ENCODE results near the gene NTS. TPM values are rescaled to one million over a fixed set of nuclear protein-coding genes. Genes with fewer than 3 reads are reported as not detected.

Gene NTS, protein sequence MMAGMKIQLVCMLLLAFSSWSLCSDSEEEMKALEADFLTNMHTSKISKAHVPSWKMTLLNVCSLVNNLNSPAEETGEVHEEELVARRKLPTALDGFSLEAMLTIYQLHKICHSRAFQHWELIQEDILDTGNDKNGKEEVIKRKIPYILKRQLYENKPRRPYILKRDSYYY
- polyA plus RNA-seq: not detected

DNA sequence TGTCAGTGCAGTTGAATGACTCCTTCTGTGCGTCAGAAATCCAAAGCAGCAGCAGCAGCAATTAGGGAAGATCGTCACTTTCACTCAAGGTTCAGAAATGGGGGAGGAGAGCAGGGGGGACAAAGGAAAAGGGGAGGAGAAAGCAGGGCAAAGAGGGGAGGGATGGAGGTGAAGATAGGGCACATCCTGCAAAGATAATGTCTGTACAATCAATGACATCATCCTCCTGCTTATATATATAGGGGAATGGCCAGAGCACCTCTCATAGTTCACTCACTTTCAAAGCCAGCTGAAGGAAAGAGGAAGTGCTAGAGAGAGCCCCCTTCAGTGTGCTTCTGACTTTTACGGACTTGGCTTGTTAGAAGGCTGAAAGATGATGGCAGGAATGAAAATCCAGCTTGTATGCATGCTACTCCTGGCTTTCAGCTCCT, at the start of gene NTS:
TSS of gene NTS (plus strand) at position 265 of the 431 bp plus-strand sequence. CDS start at position 374, 109 bp downstream.
- H3K27me3 Mint-ChIP-seq: peaks cover 2% of the 10 kb centered on the region

DNA sequence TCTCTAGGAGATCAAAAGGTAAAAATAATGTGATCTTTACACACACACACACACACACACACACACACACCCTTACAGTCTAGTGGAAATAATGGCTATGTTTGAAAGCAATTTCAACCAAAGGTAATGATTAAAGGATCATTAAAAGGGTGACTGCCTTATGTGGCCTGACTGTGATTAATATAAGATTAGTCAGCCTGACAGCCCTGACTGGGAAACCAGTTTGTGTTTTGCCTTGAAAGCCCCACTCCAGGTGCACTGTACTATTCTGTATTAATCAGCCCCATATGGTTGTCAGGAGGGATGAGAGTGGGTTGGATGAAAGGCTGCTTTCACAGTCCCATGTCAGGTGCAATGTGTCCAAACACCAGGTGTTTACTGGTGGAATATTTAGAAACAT, 48.3 kb upstream of the NTS start:
- peaks cover 0 to 2% (median 0%) of the 10 kb centered on the region in 3 donors for H3K4me1 Mint-ChIP-seq

More for the DNA sequence above, at the start of gene NTS:
- Mint-ChIP-seq H3K36me3 (no peaks in the 10 kb centered on the region), H3K27ac (no peak within 1 kb of the TSS), H3K9me3 (no peaks in the 10 kb centered on the region), H3K4me3 (no peak within 1 kb of the TSS), H3K4me1 (no peaks in the 10 kb centered on the region)

DNA sequence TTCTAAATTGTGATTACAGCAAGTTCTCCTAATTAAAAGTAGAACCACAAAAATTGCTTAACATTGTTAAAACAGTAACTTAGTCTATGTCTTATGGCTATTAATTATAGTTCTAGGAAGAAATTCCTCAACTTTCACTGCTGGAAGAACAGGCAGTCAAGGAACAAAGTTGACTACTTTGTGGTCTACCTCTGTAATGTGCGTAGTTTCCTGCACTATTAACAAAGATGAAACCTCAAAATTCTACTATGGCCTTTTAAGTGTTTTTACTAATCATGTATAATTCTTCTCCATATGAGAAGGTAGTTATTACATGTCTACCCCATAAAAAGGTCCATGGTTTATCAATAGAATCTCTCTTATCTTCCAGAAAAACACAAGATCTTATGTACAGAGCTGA, 45.5 kb upstream of the NTS start:
- Mint-ChIP-seq H3K27me3 (no peaks in the 10 kb centered on the region), H3K36me3 (no peaks in the 10 kb centered on the region), H3K27ac (no peak overlapping the region), H3K9me3 (peaks cover 0 to 6% (median 4%) of the 10 kb centered on the region in 3 donors), H3K4me1 (peaks cover 0 to 2% (median 0%) of the 10 kb centered on the region in 3 donors), H3K4me3 (no peak overlapping the region)

More for the DNA sequence above, 48.3 kb upstream of the NTS start:
- H3K27ac Mint-ChIP-seq: no peak overlapping the region
- H3K9me3 Mint-ChIP-seq: peaks cover 3 to 18% (median 6%) of the 10 kb centered on the region in 3 donors
- no peaks in the 10 kb centered on the region for H3K27me3 Mint-ChIP-seq
- H3K36me3 Mint-ChIP-seq: no peaks in the 10 kb centered on the region
- H3K4me3 Mint-ChIP-seq: no peak overlapping the region

DNA sequence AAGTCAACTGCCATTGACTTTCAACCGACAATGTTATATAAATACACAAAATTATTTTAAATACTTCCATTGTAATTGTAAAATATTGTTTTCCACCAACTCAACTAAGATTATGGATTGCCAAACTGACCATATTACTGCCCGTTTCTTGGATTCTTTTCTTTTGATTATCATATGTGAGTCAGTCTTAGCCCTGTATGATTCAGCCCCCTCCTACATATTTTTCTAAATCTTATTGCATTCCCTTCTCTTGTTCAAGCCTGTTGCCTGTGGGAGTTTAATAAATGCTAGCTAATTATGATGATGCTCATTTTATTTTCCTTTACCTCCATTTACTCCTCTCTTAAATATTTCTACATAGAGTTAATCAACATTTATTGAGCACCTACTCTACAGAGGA, 44.7 kb upstream of the NTS start:
- Mint-ChIP-seq H3K4me1 (peaks cover 0 to 2% (median 0%) of the 10 kb centered on the region in 3 donors), H3K27me3 (no peaks in the 10 kb centered on the region), H3K4me3 (no peak overlapping the region), H3K27ac (no peak overlapping the region), H3K9me3 (peaks cover 0 to 6% (median 0%) of the 10 kb centered on the region in 3 donors), H3K36me3 (no peaks in the 10 kb centered on the region)

DNA sequence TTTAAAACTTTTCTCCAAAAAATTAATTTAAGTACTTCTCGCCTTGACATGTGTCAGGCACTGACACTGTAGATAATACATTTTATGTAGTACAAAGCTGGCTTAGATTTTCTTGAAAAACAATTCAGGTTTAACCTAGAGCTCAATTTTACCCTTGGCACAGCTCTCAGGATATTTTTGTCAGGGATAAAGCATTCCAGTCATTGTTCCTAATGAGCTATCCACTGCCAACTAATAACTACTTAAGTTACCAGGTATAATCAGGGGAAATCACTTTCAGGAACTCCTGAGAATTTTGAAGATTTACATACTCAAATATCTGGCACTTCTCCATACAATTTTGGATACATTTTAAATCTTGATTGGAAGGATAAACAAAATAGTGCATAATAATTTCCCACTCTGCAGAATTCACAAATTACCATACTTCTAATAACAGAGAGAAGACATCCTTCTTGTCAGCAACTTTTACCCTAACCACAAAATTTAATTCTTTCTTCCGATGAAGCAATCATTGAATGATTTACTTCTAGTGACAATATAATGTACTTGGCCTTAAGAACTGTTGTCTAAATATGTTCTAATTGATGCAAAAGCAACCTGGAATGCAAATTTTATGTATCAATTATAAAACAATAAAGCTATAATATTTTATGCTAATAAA, 42.6 kb upstream of the NTS start:
- Mint-ChIP-seq H3K27ac (no peak overlapping the region), H3K36me3 (no peaks in the 10 kb centered on the region), H3K9me3 (peaks cover 0 to 6% (median 1%) of the 10 kb centered on the region in 3 donors), H3K27me3 (no peaks in the 10 kb centered on the region), H3K4me1 (peaks cover 0 to 2% (median 0%) of the 10 kb centered on the region in 3 donors), H3K4me3 (no peak overlapping the region)

DNA sequence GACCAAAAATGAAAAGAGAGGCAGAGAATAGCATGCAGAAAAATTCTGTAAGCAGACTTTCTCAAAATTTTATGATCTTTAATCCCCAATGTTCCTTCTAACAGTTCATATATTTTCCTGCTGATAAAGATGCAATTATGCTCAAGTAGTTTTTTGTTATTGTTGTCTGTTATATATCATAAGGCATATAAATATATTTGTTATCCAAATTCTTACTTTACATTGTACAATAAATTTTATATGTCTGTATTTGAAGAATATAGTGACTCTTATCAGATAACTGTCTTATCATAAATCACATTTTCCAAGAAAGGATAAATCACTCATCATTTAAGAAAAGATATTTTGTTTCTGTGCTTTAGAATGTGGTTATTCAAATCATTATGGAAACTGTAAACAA, 40.5 kb upstream of the NTS start:
- no peak overlapping the region for H3K4me3 Mint-ChIP-seq
- peaks cover 0 to 3% (median 1%) of the 10 kb centered on the region in 3 donors for H3K9me3 Mint-ChIP-seq
- no peak overlapping the region for H3K27ac Mint-ChIP-seq
- H3K27me3 Mint-ChIP-seq: no peaks in the 10 kb centered on the region
- no peaks in the 10 kb centered on the region for H3K36me3 Mint-ChIP-seq
- H3K4me1 Mint-ChIP-seq: no peaks in the 10 kb centered on the region

DNA sequence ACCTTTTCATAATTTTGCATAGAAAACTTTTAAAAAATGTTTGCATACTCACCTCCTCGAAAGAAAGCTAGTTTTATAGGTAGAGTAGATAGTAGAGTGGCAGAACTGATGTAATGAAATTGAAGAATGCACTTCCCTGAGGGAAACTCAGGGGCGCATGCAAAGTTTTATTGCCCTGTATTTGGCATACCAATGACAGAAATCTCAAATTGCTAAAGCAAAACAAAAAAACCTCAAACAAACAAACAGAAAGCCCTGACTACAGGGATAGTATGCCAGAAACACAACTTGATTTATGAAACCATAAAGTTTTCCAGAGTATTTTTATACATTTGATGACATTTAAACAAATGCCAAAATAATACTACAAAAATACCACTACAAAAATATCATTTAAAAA, 39.7 kb upstream of the NTS start:
- Mint-ChIP-seq H3K4me1 (no peaks in the 10 kb centered on the region), H3K4me3 (no peak overlapping the region), H3K27me3 (no peaks in the 10 kb centered on the region), H3K27ac (no peak overlapping the region), H3K36me3 (no peaks in the 10 kb centered on the region), H3K9me3 (peaks cover 0 to 3% (median 0%) of the 10 kb centered on the region in 3 donors)

DNA sequence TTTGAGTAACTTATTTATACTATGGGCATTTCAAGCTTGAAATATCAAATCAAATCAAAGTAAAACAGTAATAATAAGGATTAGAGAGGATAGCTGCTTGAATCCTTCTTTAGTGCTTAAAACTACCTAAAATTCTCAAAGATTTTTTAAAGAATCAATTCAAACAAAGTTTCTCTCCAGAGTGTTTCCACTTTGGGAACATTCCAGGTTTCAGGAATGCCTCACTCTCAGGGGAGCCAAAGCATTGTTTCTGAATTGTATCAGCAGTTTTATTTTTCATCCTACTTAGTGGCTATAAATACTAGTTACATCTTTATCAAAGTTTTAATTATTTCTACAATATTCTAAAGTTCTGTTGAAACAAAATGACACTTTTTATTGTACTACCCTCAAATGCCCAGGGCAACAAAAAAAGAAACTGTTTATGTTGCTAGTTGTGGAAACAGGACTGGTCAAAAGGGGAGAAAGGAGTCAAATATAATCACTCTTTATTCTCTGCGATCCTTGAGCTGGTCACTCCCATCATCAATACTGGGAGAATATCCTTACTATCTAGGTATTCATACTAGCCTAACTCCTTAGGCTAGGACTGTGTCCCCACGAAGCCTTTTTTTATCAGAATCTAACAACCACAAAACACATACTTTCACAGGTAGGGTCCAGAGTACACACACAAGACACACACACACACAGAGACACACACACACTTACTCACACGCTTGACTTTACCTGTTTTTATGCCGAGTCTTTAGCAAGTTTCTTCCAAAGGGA, 38.5 kb upstream of the NTS start:
- no peaks in the 10 kb centered on the region for H3K27me3 Mint-ChIP-seq
- no peak overlapping the region for H3K4me3 Mint-ChIP-seq
- no peaks in the 10 kb centered on the region for H3K4me1 Mint-ChIP-seq
- H3K9me3 Mint-ChIP-seq: peaks cover 0 to 5% (median 0%) of the 10 kb centered on the region in 3 donors
- no peaks in the 10 kb centered on the region for H3K36me3 Mint-ChIP-seq
- no peak overlapping the region for H3K27ac Mint-ChIP-seq

DNA sequence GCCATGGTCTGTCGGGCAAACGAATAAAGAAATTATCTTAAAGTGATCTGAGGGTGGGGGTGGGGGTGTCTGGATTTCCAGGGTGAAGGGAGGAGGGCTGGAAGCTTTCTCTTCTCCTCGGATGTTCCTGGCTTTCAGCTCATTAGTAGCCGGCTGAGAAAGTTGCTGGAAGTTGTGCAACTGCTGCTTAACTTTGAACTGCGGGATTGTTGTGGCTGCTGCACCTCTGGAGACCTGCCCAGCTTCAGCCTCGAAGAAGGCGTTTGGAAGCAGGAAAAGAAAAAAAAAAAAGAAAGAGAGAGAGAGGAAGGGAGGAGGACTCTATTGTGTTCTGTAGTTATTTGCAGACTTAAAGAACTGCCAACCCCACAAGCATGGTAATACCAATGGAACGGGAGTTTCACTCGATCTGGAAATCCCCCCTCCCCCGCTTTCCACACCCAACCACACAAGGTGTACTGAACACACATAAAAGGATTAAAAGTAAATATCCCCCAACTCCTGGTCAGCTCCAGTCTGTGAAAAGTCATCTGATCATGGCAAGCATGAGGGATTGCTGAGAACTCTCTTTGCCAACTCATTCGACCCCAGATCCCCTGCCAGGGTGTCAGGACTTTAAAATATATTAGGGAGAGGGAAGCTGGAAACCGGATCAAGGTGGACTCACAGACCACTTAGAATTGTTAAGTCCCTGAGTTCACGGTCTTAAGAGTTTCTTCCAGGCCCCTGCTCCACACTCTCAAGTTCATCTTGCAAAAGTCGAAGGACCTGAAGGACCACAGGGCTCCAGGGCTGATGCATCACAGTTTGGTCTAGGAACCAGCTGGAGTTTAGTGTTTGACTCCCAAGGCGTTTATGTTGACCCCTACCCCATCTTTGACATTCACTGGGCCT, 37.7 kb upstream of the NTS start, which contains the start of gene RASSF9:
TSS of gene RASSF9 (minus strand) at position 213 of the 894 bp plus-strand sequence. CDS start at position 5, 208 bp downstream.
- Mint-ChIP-seq H3K27me3 (no peaks in the 10 kb centered on the region), H3K27ac (no peak within 1 kb of the TSS)

DNA sequence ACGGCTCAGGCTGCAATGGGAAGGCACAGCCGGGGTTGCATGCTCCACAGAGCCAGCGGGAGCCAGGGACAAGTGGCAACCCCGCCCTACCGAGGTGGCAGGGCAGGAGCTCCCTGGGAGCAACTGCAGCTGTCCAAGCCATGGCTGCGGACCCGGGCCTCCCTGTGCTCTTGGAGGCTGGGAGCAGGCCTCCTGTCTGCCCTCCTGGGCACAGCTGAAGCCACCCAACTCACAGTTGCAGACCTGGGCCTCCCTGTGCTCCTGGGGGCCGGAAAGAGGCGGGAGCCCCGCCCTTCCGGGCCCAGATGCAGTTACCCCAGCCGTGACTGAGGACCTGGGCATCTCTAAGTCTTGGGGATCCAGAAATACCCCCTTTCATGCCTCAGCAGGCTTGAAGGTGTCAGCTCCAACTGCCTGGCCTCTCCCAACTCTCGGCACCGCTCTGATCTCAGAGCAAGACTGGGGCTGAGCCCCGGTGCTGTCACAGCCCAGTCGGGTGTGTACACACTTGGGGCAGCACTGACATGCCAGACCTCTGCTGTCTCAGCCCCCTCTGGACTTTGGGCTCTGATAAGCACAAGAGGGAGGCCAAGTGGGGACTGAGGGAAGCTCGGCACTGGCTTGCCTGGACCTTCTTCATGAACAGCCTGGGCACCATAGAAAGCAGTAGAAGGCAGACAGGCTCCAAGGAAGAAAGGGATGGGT, 30.3 kb upstream of the NTS start:
- H3K27me3 Mint-ChIP-seq: no peaks in the 10 kb centered on the region
- H3K4me3 Mint-ChIP-seq: no peak overlapping the region
- H3K9me3 Mint-ChIP-seq: peaks cover 0 to 3% (median 0%) of the 10 kb centered on the region in 3 donors
- H3K4me1 Mint-ChIP-seq: no peaks in the 10 kb centered on the region
- no peak overlapping the region for H3K27ac Mint-ChIP-seq
- H3K36me3 Mint-ChIP-seq: no peaks in the 10 kb centered on the region

More for the DNA sequence above, 37.7 kb upstream of the NTS start, which contains the start of gene RASSF9:
- Mint-ChIP-seq H3K4me1 (no peaks in the 10 kb centered on the region), H3K9me3 (peaks cover 0 to 5% (median 0%) of the 10 kb centered on the region in 3 donors), H3K36me3 (no peaks in the 10 kb centered on the region), H3K4me3 (no peak within 1 kb of the TSS)

DNA sequence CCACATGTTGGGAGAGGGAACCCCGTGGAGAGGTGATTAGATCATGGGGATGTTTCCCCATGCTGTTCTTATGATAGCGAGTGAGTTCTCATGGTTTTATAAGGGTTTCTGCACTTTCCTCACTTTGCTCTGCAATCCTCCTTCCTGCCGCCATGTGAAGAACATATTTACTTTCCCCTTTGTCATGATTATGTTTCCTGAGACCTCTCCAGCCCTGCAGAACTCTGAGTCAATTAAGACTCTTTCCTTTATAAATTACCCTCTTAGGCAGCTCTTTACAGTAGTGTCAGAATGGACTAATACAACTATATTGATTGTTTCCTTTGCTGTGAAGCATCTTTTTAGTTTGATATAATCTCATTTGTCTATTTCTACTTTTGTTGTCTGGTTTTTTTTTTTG, 24.8 kb upstream of the NTS start:
- peaks cover 1% of the 10 kb centered on the region for H3K36me3 Mint-ChIP-seq
- no peaks in the 10 kb centered on the region for H3K4me1 Mint-ChIP-seq
- no peaks in the 10 kb centered on the region for H3K27me3 Mint-ChIP-seq
- H3K9me3 Mint-ChIP-seq: peaks cover 0 to 3% (median 0%) of the 10 kb centered on the region in 3 donors
- H3K27ac Mint-ChIP-seq: no peak overlapping the region
- H3K4me3 Mint-ChIP-seq: no peak overlapping the region

DNA sequence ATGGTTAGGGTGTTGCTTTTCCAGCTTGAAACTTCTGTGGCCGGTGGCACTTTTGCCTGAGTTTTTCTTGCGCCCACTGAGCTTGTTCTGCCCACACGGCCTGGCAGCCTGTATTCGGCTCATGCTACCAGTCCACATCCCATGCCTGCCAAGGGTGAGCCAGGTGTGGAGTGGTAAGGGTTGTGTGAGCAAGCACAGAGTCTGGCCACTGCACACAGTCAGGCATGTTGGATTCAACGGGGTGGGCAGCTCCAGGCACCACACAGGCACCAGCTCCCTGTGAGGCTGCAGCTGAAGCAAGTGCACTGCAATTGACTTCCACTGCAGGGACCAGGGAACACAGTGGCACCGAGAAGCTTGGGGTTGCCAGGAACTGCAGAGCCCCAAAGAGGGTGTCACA, 18.8 kb upstream of the NTS start:
- Mint-ChIP-seq H3K36me3 (peaks cover 1% of the 10 kb centered on the region), H3K4me1 (no peaks in the 10 kb centered on the region), H3K9me3 (peaks cover 0 to 3% (median 3%) of the 10 kb centered on the region in 3 donors), H3K27me3 (no peaks in the 10 kb centered on the region), H3K4me3 (no peak overlapping the region), H3K27ac (no peak overlapping the region)

DNA sequence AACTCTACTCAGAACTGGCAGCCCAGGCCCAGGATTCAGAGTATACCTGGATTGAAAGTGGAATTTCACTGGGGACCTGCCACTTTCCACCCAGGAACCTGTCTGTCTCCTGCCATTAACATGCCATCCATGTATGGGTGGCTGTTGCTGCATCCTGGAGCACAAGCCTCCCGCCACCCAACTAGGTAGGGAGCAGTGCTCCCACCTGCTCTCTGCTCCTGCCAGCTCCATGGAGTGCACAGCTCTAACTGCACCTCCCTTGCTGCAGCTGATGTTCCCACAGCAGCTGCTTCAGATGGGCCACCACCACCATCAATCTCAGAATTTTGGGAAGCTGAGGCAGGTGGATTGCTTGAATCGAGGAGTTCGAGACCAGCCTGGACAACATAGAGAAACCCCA, 17.1 kb upstream of the NTS start:
- no peaks in the 10 kb centered on the region for H3K36me3 Mint-ChIP-seq
- no peaks in the 10 kb centered on the region for H3K4me1 Mint-ChIP-seq
- H3K9me3 Mint-ChIP-seq: peaks cover 0 to 4% (median 3%) of the 10 kb centered on the region in 3 donors
- H3K27me3 Mint-ChIP-seq: no peaks in the 10 kb centered on the region
- H3K4me3 Mint-ChIP-seq: no peak overlapping the region
- no peak overlapping the region for H3K27ac Mint-ChIP-seq

DNA sequence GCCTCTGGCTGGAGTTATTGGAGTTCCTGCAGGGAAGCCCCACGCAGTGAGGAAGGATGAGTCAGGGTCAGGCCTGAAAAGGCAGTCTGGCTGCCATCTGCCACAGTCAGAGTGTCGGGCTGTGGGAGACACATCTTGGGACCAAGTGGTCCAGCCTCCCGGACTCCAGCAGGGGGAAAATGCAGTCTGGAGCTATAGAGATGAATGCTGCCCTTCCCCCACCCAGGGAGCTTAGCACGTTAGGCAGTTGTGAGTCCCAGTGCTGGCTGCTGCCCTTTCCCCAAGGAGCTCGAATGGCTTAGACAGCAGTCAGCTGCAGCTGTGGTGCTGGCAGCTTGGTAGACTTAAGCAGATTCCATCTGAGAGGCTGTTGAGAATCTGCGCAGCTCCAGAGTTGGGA, 8.2 kb upstream of the NTS start:
- Mint-ChIP-seq H3K27me3 (peaks cover 11% of the 10 kb centered on the region), H3K4me3 (no peak overlapping the region), H3K4me1 (no peaks in the 10 kb centered on the region), H3K36me3 (no peaks in the 10 kb centered on the region), H3K27ac (no peak overlapping the region), H3K9me3 (peaks cover 0 to 3% (median 0%) of the 10 kb centered on the region in 3 donors)
